ENCODE data around the gene CFAP20DC.
"Not testable (repeated sequence)": the region's sequence is repeated elsewhere in the genome, so short reads cannot be mapped to it uniquely, and the experiment has no call there.

Gene CFAP20DC

DNA sequence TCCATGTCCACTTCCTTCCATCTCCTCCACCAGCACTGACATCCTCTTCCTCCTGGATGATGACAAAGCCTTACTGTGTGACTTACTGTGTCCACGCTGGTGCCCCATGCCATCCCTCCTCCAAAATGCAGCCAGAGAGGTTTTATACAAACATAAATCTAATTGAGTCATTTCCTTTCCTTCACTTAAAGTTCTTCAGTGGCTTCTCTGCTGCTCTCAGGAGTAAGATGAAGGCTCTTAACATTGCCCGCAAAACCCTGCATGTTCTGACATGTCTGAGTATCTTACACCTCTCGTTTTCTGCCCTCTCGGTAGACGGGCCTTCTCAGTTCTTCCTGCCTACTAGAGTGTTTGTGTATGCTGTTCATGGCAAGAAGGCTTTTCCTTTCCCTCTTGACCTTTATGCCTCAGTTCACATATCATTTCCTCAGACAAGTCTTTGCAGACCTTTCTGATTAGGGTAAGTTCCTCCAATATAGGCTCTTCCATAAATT lies 175.5 kb downstream of the CFAP20DC start:
- DNase-seq (ENCODE audit: low read depth in 2 of 2, low spot score in 1 of 2), result no peak

DNA sequence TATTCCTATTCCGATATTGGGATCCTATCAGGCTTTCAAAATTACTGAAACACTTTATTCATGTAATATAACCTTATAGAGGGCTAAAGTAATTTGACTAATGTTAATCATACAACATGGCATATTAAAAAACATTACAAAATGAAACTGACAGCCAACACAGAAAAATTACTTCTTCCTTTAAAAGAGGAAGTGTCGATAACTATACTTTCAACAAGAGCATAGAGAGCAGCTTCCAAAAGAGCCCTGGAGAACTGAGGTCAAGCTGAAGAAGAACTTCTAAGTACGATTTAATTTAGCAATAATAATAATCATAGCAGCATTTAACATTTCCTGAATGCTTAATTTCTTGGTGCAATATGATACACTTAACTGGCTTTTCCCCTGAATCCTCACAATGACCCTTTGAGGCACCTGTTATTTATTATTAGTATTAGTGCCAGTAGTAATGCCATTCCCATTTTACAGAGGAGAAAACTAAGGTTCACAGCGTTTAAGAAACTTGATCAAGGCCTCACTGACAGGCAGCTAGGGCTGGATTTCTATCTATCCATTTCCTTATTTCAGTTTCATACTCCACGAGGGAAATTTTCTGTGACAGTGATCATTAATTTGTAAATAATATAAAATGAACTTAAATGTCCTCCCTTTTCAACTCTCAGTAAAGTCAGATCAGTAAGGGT lies 181.6 kb downstream of the CFAP20DC start:
- no peak for DNase-seq (ENCODE audit: low read depth in 2 of 2, low spot score in 1 of 2)

DNA sequence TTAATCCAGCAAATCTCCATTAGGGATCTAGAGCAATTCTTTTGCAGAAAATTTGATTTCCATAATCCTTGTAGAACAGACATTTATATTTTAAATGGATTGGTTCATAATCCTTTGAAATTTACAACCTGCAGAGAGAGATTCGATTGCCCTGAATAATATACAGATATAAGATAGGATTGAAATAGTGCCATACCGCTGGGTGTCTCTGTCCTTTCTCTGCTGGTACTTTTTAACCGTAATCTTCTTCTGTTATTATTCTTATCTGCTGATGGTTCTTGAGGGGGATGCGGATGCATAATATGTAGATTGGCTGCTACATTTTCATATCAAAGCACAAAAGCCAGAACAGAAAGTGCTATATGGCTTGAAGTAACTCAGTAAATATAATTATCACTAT lies 182.2 kb downstream of the CFAP20DC start:
- DNase-seq (ENCODE audit: low read depth in 2 of 2, low spot score in 1 of 2), result no peak

DNA sequence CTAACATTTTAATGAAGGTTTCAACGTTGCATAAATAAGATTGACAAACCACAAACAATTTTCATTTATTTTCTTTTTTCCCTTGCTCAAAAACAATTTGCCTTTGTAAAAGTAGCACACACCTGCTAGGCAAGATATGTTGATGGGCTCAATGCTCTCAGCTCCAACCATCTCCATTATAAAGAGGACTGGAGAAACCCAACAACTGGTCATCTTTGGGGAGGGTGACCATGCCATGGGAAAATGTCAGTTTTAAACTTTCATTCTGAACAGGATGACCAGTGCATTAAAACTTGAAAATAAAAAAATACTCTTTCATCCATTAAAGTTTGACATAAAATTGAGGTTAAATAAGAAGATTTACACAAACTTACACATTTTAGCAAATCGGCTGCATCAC lies 183.7 kb downstream of the CFAP20DC start:
- no peak for DNase-seq (ENCODE audit: low read depth in 2 of 2, low spot score in 1 of 2)

DNA sequence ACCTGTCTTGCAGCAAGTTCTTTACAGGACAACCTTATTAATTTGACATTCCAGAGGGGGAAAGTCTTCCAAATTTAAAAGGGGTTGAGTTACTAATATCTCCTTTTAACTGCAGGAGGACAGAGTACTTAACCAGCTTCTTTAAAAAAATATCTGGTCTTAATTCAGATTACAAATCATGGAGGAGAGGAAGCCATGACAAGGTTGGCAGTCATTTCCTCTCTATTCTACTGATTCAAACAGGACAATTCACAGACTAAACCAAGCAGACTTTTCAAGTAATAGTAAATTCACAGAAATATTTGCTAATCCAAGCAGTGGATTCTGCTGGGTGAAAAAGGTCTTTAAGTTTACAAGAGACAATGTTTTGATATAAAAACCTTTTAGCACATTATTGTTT lies 185.3 kb downstream of the CFAP20DC start:
- no peak for DNase-seq (ENCODE audit: low read depth in 2 of 2, low spot score in 1 of 2)

DNA sequence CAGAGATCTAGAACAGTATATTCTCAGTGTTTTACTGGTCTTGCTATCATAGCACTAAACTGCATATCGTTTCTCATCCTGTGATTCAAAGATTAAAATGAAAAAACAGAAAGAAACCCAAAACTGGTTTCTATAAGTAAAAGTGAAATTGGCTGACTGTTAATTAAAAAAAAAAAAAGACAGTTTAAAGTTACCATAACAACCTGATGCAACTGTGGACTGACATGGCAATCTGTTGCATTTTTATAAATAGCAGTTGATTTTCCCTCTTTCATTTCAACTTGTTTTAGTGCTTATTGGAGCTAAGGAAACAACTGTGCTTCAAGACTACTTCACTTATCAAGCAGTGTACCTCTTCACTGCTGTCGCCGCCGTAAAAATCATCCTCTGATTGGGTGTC lies 186.6 kb downstream of the CFAP20DC start:
- DNase-seq (ENCODE audit: low read depth in 2 of 2, low spot score in 1 of 2), result no peak

DNA sequence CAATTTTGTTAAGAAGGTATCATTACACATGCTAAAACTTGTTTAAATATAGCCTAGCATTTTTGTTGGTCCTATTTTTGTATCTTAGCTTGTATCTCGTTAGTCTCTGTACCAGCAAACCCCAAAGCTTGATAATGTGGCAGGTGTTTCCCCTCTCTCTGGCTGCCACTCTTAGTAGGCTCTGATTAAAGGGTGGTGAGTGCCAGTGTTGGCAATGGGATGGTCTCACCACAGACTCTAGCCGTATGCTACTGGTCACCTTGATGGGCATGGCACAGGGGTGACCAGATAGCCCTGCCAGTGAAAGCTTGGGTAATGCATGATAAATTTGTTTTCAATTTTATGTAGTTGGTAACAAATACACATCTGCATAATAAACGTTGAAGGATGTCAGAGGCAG lies 188.3 kb downstream of the CFAP20DC start:
- DNase-seq (ENCODE audit: low read depth in 2 of 2, low spot score in 1 of 2), result no peak

DNA sequence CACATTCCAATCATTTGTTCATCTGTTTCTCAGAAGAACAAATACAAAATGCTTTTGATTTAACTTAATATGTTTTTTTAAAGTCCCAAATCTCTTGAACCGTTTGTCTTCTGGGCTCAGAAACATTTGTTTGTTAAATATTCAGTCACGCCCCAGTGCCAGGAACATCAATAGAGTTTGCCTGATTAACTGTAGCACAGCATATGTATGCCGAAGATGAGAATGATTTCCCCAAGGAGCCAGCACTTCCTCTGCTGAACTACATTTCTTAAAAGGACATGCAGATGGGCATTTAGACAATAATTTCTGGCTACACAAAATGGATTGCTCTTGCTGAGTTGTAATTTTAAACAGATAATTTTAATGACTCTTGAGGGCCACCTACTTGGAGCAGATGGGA lies 191.7 kb downstream of the CFAP20DC start:
- no peak for DNase-seq (ENCODE audit: low read depth in 2 of 2, low spot score in 1 of 2)

DNA sequence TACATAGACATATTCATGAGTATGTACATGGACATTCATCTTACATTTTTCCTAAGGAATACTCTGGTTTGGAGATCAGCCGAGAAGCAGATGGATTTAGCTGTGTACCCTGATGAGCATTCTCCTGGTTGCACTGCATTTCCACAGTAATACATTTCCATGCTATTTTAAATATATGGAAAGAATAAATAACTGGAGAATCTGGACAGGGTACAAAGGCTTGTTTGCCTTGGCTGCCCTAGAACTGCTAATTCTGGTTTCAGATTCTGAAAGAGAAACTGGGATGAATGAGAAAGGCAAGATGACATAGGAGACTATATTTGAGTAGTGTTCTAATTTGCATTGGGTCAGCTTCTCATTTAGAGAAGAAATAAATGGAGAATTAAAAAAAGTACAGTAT lies 192.4 kb downstream of the CFAP20DC start:
- DNase-seq (ENCODE audit: low read depth in 2 of 2, low spot score in 1 of 2), result no peak

DNA sequence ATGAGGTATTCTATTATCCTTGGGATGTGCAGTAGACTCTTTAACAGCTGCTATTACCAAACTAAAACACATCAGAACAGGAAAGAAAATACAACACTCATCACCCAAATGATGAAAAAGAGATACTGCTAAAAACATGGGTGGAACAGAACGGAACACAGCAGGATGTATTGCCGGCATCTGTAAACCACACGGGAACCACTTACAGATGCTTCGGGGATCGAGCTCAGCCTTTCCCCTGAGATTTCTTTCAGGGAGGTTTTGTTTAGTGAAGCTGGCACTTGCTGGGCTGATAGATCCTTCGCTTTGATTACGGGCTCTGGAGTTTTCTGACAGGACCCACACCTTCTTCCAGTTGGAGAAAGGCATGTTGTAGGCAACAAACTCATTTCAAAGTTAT lies 201.0 kb downstream of the CFAP20DC start:
- no peak for DNase-seq (ENCODE audit: low read depth in 2 of 2, low spot score in 1 of 2)

DNA sequence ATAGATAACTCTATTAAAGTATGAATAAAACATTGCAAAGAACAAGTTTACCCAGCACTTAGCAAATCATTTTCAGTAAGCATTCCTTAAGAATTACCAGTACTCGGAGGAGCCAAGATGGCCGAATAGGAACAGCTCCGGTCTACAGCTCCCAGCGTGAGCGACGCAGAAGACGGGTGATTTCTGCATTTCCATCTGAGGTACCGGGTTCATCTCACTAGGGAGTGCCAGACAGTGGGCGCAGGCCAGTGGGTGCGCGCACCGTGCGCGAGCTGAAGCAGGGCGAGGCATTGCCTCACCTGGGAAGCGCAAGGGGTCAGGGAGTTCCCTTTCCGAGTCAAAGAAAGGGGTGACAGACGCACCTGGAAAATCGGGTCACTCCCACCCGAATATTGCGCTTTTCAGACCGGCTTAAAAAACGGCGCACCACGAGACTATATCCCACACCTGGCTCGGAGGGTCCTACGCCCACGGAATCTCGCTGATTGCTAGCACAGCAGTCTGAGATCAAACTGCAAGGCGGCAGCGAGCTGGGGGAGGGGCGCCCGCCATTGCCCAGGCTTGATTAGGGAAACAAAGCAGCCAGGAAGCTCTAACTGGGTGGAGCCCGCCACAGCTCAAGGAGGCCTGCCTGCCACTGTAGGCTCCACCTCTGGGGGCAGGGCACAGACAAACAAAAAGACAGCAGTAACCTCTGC lies 207.6 kb downstream of the CFAP20DC start:
- DNase-seq (ENCODE audit: low read depth in 2 of 2, low spot score in 1 of 2), result not testable (repeated sequence)

DNA sequence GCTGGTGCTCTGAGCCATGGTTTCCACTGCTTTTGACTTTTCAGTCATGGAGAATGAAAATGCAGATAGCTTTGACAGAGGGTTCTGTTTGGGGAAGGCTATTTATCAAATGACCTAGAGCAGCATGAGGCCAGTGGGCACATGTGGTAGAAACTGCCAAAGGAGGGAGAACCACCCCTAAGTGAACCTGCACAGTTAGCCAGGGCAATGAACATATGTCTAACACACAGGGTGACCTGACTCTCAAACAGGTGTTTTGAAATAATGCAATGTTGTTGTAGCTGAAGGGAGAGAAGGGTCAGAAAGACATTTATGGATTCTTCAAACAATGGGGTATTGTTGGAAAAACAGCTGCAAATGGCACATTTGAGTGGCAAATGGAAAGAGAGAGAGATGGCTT lies 208.9 kb downstream of the CFAP20DC start:
- DNase-seq (ENCODE audit: low read depth in 2 of 2, low spot score in 1 of 2), result no peak

DNA sequence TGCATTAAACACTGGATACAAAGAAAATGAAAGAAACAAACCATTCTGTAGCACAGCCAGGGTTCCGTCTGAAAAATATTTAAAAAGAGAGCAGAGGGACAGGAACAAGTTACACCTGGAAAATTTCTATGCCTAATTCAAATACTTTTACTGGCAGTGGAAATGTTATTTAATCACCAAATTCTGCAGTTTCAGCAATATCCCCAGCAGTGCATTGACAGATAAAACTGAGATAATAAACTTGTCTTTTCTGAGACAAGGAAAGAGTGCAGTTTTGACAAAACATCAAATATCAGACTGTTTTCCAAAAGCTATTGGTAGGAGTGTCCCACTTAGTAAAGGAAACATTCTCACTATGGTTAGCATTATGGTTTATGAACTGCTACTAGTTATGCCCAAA lies 209.9 kb downstream of the CFAP20DC start:
- no peak for DNase-seq (ENCODE audit: low read depth in 2 of 2, low spot score in 1 of 2)

DNA sequence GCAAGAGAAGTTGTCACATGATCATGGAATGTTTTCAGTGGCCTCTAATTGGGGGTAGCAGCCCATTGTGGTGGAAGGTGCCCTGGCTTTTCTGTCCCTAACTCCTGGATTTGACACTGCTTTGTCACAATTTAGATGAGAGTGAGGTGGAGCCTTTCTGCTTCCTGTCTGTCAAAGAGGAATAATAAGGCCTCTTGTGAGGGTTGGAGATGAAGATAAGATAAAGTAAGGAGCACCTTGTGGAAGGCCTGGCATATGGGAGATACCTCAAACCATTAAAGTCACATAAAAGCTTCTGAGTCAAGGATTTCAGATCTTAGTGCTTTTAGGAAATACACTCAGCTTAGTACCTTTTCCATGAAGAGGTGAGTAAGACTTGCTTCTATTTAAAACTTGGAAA lies 210.6 kb downstream of the CFAP20DC start:
- DNase-seq (ENCODE audit: low read depth in 2 of 2, low spot score in 1 of 2), result no peak

DNA sequence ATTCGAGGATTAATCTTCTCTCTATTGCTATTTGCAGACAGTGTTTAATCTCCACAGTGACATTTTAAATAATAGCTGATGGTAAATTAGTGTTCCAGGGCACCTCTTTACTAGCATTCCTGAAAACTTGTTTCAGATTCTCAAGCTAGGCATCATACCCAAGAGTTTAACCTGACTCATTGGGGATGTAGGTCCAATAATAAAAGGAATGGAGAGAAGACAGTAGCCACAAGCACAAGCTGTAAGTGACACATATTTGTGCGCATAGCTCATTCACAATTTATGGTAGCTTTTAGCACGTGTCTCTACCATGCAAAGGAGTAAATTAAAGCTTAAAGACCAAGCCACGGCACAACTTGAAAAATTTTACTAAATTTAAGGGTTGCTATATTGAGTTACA lies 212.0 kb downstream of the CFAP20DC start:
- DNase-seq (ENCODE audit: low read depth in 2 of 2, low spot score in 1 of 2), result no peak

DNA sequence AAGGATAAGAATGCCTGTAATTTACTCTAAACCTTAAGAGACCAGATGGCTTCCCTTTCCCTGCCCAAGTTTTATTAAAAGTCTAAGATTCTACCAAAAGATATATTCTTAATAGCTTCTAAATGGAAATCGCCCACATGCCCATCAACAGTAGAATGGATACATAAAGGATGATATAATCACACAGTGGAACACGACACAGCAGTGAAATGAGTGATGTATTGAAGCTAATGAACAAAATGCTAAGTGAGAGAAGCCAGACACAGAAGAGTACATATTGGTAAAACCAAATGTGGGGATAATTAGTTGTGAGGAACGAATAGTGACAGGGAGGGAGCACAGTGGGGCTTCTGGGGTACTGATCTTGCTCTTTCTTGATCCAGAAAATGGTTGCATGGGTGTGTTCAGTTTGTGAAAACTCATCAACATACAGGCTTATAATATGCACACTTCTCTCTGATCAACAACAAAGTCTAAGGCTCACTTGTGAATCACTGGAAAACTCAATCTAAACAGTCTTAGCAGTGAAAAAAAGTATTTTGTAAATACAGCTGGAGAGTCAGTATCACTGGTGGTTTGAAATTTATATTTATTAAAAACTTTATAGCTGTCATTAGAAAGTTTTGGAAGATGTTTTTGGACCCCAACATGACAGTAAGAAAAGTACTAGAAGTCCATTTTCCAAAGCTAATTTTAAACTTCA lies 212.5 kb downstream of the CFAP20DC start:
- DNase-seq (ENCODE audit: low read depth in 2 of 2, low spot score in 1 of 2), result no peak

DNA sequence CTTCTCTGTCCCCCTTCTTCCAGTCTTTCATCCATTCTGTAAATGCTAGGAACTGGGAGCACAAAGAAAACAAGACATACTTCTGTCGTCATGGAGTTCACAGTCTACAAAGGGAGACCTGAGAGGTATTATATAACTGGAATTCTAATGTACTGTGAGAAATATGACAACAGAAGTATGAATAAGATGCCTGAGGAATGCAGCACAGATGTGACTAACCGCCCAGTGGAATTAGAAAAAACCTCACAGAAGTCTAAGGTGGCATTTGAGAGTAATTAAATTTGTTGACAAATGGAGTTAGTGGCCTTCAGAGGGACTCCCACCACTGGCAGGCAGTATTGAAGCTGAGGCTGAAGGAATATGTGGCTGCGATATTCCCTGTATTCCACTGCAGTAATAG lies 214.7 kb downstream of the CFAP20DC start:
- DNase-seq (ENCODE audit: low read depth in 2 of 2, low spot score in 1 of 2), result no peak

DNA sequence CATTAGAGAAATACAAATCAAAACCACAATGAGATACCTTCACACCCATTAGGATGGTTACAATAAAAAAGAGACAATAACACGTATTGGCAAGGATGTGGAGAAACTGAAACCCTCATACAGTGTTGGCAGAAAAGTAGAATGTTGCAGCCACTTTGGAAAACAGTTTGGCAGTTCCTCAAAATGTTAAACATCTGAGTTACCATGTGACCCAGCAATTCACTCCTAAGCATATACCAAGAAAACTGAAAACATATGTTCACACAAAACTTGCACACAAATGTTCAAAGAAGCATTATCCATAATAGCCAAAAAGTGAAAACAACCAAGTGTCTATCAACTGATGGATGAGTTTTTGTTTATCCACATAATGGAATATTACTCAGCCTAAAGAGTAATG lies 216.3 kb downstream of the CFAP20DC start:
- no peak for DNase-seq (ENCODE audit: low read depth in 2 of 2, low spot score in 1 of 2)

DNA sequence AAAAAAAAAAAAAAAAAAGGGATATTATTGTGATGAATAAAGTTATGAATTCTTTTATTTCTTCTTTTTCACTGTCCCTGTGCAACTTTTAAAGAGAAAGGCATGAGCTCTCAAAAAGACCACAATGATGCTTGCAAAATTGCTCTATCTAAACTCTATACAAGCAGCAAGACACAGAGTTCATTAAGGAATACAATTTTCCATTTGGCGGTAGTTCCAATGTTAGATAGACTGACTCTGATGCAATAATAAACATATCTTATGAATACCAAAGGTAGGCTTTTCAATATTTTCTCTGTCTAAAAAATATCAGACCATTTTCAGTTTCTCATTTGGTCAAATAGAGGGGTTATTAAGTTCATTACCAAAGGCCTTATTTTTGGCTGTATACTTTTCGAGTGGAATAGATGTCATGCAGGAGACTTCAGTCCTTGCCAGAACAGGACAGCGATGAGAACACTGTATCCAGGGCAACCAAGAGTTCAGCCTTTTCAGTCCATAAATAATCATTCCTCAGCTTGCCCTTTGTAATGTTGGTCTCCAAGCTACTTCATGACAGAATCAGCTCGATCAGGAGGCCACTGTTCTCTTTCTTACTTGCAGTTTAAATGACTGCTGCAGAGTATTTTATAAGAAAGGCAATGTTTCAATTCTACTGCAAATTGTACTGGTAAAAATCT lies 220.4 kb downstream of the CFAP20DC start:
- DNase-seq (ENCODE audit: low read depth in 2 of 2, low spot score in 1 of 2), result no peak

DNA sequence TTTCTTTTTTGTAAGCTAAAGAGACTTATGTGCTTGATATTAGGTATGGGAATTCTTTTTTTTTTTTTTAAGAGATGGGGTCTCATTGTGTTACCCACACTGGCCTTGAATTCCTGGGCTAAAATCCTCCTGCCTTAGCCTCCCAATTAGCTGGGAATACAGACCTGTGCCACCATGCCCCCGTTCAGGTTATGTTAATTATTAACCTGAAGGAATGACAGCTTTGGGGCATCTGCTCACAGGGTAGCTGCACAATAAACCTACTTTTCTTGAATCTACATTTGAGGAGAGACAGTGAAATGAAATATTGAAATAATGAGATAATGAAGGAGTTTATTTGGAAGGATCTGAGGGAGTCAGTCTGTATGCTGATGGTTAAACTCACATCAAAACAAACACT lies 225.0 kb downstream of the CFAP20DC start:
- DNase-seq (ENCODE audit: low read depth in 2 of 2, low spot score in 1 of 2), result no peak

DNA sequence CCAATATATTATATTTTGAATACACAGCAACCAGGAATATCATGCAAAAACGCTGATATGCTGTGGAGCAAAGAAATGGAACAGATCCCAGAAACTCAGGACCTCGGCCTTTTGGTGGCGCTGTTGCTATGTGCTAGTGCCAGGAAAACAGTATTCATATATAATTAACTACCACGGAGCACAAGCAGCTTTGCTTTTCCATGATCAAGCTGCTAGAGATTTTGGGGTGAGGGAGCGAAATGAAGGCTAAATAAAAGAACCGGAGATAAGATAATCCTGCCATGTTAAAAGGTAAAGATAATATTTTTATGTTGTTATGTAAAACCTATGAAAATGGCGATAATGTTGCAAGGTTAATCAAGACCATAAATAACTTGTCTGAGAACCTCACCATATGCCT lies 225.5 kb downstream of the CFAP20DC start:
- DNase-seq (ENCODE audit: low read depth in 2 of 2, low spot score in 1 of 2), result no peak

Measured in stimulated activated CD8-positive, alpha-beta memory T cell treated with anti-CD3 and anti-CD28 coated beads, Interleukin-4, amount 100 ng/mL, for 4 hours (primary cell).